Stimulated activated memory B cell treated with anti-CD40 and anti-IgM and Interleukin-4, amounts not matched to agents 10 μg/mL and 1 μg/mL and 100 μg/mL, for 72 hours (primary cell): ENCODE measurements around the gene CSNK1E.

Experiments used
- ATAC-seq: fragments of 150-1000 bp; cut with Tn5 transposase; 2 replicates; pipeline ENCODE4 v1.10.0; 2021
- H3K27ac Mint-ChIP-seq: one replicate; pipeline ENCODE4 v1.8.0; 2022; ENCODE audit warnings: mild to moderate bottlenecking, mixed read lengths
- H3K27me3 Mint-ChIP-seq: one replicate; pipeline ENCODE4 v1.8.0; 2022; ENCODE audit warnings: mixed read lengths
- H3K36me3 Mint-ChIP-seq: one replicate; pipeline ENCODE4 v1.8.0; 2022; ENCODE audit warnings: mixed read lengths
- H3K4me1 Mint-ChIP-seq: one replicate; pipeline ENCODE4 v1.8.0; 2022; ENCODE audit warnings: mixed read lengths
- H3K4me3 Mint-ChIP-seq: one replicate; pipeline ENCODE4 v1.8.0; 2022; ENCODE audit warnings: mild to moderate bottlenecking, moderate library complexity, mixed read lengths
- H3K9me3 Mint-ChIP-seq: one replicate; pipeline ENCODE4 v1.8.0; 2022; ENCODE audit warnings: mixed read lengths

The CSNK1E gene

GRCh38 chr22:38260761-38261681 is 56.2 kb downstream of the CSNK1E start:
- Mint-ChIP-seq H3K36me3 (no peaks in the 10 kb centered on the region), H3K4me1 (peaks cover 46% of the 10 kb centered on the region), H3K27me3 (no peaks in the 10 kb centered on the region), H3K9me3 (no peaks in the 10 kb centered on the region), H3K4me3 (peak overlapping the region; percentile 54), H3K27ac (peak overlapping the region; percentile 76)
- ATAC-seq, result peak; percentile 48

GRCh38 chr22:38259370-38259769 is 57.9 kb downstream of the CSNK1E start:
- no peaks in the 10 kb centered on the region for H3K27me3 Mint-ChIP-seq
- ATAC-seq, result no peak
- H3K9me3 Mint-ChIP-seq, result no peaks in the 10 kb centered on the region
- peak overlapping the region; percentile 46 for H3K4me3 Mint-ChIP-seq
- peak overlapping the region; percentile 76 for H3K27ac Mint-ChIP-seq
- no peaks in the 10 kb centered on the region for H3K36me3 Mint-ChIP-seq
- H3K4me1 Mint-ChIP-seq, result peaks cover 39% of the 10 kb centered on the region

GRCh38 chr22:38258895-38259294 is 58.3 kb downstream of the CSNK1E start:
- H3K36me3 Mint-ChIP-seq, result no peaks in the 10 kb centered on the region
- H3K4me3 Mint-ChIP-seq, result no peak overlapping the region
- H3K4me1 Mint-ChIP-seq, result peaks cover 39% of the 10 kb centered on the region
- H3K27me3 Mint-ChIP-seq, result no peaks in the 10 kb centered on the region
- H3K27ac Mint-ChIP-seq, result peak overlapping the region; percentile 76
- no peak for ATAC-seq
- H3K9me3 Mint-ChIP-seq, result no peaks in the 10 kb centered on the region

- H3K4me1 Mint-ChIP-seq, result peaks cover 39% of the 10 kb centered on the region
Measured at GRCh38 chr22:38257650-38258250, 59.5 kb downstream of the CSNK1E start.

GRCh38 chr22:38257181-38257580 is 60.1 kb downstream of the CSNK1E start:
- H3K4me1 Mint-ChIP-seq, result peaks cover 36% of the 10 kb centered on the region

More at GRCh38 chr22:38257650-38258250, 59.5 kb downstream of the CSNK1E start:
- ATAC-seq, result no peak
- Mint-ChIP-seq H3K9me3 (no peaks in the 10 kb centered on the region), H3K27ac (no peak overlapping the region), H3K4me3 (no peak overlapping the region), H3K27me3 (no peaks in the 10 kb centered on the region), H3K36me3 (no peaks in the 10 kb centered on the region)

GRCh38 chr22:38255697-38256096 is 61.5 kb downstream of the CSNK1E start:
- no peak for ATAC-seq
- Mint-ChIP-seq H3K9me3 (no peaks in the 10 kb centered on the region), H3K36me3 (peaks cover 5% of the 10 kb centered on the region), H3K27me3 (no peaks in the 10 kb centered on the region), H3K4me3 (no peak overlapping the region), H3K27ac (no peak overlapping the region), H3K4me1 (peaks cover 21% of the 10 kb centered on the region)

More at GRCh38 chr22:38257181-38257580, 60.1 kb downstream of the CSNK1E start:
- Mint-ChIP-seq H3K9me3 (no peaks in the 10 kb centered on the region), H3K4me3 (no peak overlapping the region), H3K36me3 (no peaks in the 10 kb centered on the region), H3K27ac (no peak overlapping the region), H3K27me3 (no peaks in the 10 kb centered on the region)
- ATAC-seq, result no peak

GRCh38 chr22:38251341-38251692 is 65.9 kb downstream of the CSNK1E start:
- ATAC-seq, result no peak
- Mint-ChIP-seq H3K4me1 (peaks cover 30% of the 10 kb centered on the region), H3K27ac (no peak overlapping the region), H3K27me3 (no peaks in the 10 kb centered on the region), H3K4me3 (no peak overlapping the region), H3K9me3 (no peaks in the 10 kb centered on the region), H3K36me3 (peaks cover 48% of the 10 kb centered on the region)

GRCh38 chr22:38250643-38251340 is 66.4 kb downstream of the CSNK1E start:
- Mint-ChIP-seq H3K4me3 (no peak overlapping the region), H3K27me3 (no peaks in the 10 kb centered on the region), H3K36me3 (peaks cover 50% of the 10 kb centered on the region), H3K4me1 (peaks cover 33% of the 10 kb centered on the region), H3K27ac (no peak overlapping the region), H3K9me3 (no peaks in the 10 kb centered on the region)
- no peak for ATAC-seq

GRCh38 chr22:38249803-38250642 is 67.2 kb downstream of the CSNK1E start:
- no peaks in the 10 kb centered on the region for H3K27me3 Mint-ChIP-seq
- no peaks in the 10 kb centered on the region for H3K9me3 Mint-ChIP-seq
- no peak for ATAC-seq
- peaks cover 33% of the 10 kb centered on the region for H3K4me1 Mint-ChIP-seq
- no peak overlapping the region for H3K27ac Mint-ChIP-seq
- peaks cover 50% of the 10 kb centered on the region for H3K36me3 Mint-ChIP-seq
- H3K4me3 Mint-ChIP-seq, result no peak overlapping the region

GRCh38 chr22:38249301-38249700 is 67.9 kb downstream of the CSNK1E start:
- Mint-ChIP-seq H3K27me3 (no peaks in the 10 kb centered on the region), H3K4me1 (peaks cover 33% of the 10 kb centered on the region), H3K36me3 (peaks cover 51% of the 10 kb centered on the region), H3K27ac (no peak overlapping the region), H3K9me3 (no peaks in the 10 kb centered on the region), H3K4me3 (no peak overlapping the region)
- ATAC-seq, result no peak

- no peak overlapping the region for H3K4me3 Mint-ChIP-seq
- H3K9me3 Mint-ChIP-seq, result no peaks in the 10 kb centered on the region
- H3K4me1 Mint-ChIP-seq, result peaks cover 38% of the 10 kb centered on the region
- H3K27ac Mint-ChIP-seq, result no peak overlapping the region
- no peak for ATAC-seq
- no peaks in the 10 kb centered on the region for H3K27me3 Mint-ChIP-seq
- H3K36me3 Mint-ChIP-seq, result peaks cover 61% of the 10 kb centered on the region
Measured at GRCh38 chr22:38248280-38248679, 69.0 kb downstream of the CSNK1E start.

GRCh38 chr22:38247713-38248112 is 69.5 kb downstream of the CSNK1E start:
- Mint-ChIP-seq H3K27ac (no peak overlapping the region), H3K4me3 (no peak overlapping the region), H3K4me1 (peaks cover 38% of the 10 kb centered on the region), H3K27me3 (no peaks in the 10 kb centered on the region), H3K36me3 (peaks cover 63% of the 10 kb centered on the region), H3K9me3 (no peaks in the 10 kb centered on the region)
- ATAC-seq, result no peak

GRCh38 chr22:38246692-38247091 is 70.5 kb downstream of the CSNK1E start:
- H3K36me3 Mint-ChIP-seq, result peaks cover 63% of the 10 kb centered on the region
- no peak overlapping the region for H3K27ac Mint-ChIP-seq
- H3K9me3 Mint-ChIP-seq, result no peaks in the 10 kb centered on the region
- H3K4me3 Mint-ChIP-seq, result no peak overlapping the region
- ATAC-seq, result no peak
- H3K27me3 Mint-ChIP-seq, result no peaks in the 10 kb centered on the region
- H3K4me1 Mint-ChIP-seq, result peaks cover 38% of the 10 kb centered on the region

- Mint-ChIP-seq H3K27me3 (no peaks in the 10 kb centered on the region), H3K4me1 (peaks cover 38% of the 10 kb centered on the region), H3K4me3 (no peak overlapping the region), H3K27ac (no peak overlapping the region), H3K36me3 (peaks cover 63% of the 10 kb centered on the region), H3K9me3 (no peaks in the 10 kb centered on the region)
- ATAC-seq, result peak; percentile 80
Measured at GRCh38 chr22:38246046-38246658, 71.1 kb downstream of the CSNK1E start.
